ENCODE results near the gene SMIM35.

- TF ChIP-seq EZH2 (IDR thresholded peaks at IDR 0.05; ENCODE audit: low read length, unreplicated experiment): no peak
- TF ChIP-seq CTCF (conservative IDR thresholded peaks at IDR 0.05; ENCODE audit: low read depth, low read length): no peak
These were observed 48.5 kb upstream of the SMIM35 start for GRCh38 chr11:118135051-118135795.

Data from PC-3 (cell line).